Type B pancreatic cell (in vitro differentiated cells): Measurements from ENCODE around the gene CMTR2. TPM values are rescaled to one million over a fixed set of nuclear protein-coding genes. Genes with fewer than 3 reads are reported as not detected.

Experiments used
- DNase-seq: peaks from one replicate; pipeline ENCODE4 v3.0.0; 2021; ENCODE audit warnings: mixed read lengths; ENCODE audit not compliant: unreplicated experiment; ENCODE audit errors: extremely low spot score
- H3K27ac Mint-ChIP-seq: 2 replicates; pipeline ENCODE4 v1.8.0; 2021; ENCODE audit warnings: mild to moderate bottlenecking, mixed read lengths
- H3K27me3 Mint-ChIP-seq: 2 replicates; pipeline ENCODE4 v1.8.0; 2021; ENCODE audit warnings: mixed read lengths
- H3K36me3 Mint-ChIP-seq: 2 replicates; pipeline ENCODE4 v1.8.0; 2021; ENCODE audit warnings: mixed read lengths
- H3K4me1 Mint-ChIP-seq: one replicate; pipeline ENCODE4 v1.8.0; 2021; ENCODE audit warnings: mixed read lengths; ENCODE audit not compliant: unreplicated experiment
- H3K4me3 Mint-ChIP-seq: 2 replicates; pipeline ENCODE4 v1.8.0; 2021; ENCODE audit warnings: mild to moderate bottlenecking, mixed read lengths
- H3K9me3 Mint-ChIP-seq: 2 replicates; pipeline ENCODE4 v1.8.0; 2021; ENCODE audit warnings: mixed read lengths
- CTCF ChIP-seq: fragments of 200-600 bp; sonication (generic); conservative IDR thresholded peaks from 2 replicates; pipeline ENCODE4 v1.5.0; 2021; ENCODE audit warnings: antibody characterized with exemption, mild to moderate bottlenecking
- total RNA-seq: library from RNA; stranded (reverse); gene quantifications from 2 replicates; pipeline ENCODE4 v1.2.1, GENCODE V29; 2021; ENCODE audit warnings: low replicate concordance

Gene CMTR2
- total RNA-seq, 1 donor from 2014 or later = 30.2 TPM

DNA sequence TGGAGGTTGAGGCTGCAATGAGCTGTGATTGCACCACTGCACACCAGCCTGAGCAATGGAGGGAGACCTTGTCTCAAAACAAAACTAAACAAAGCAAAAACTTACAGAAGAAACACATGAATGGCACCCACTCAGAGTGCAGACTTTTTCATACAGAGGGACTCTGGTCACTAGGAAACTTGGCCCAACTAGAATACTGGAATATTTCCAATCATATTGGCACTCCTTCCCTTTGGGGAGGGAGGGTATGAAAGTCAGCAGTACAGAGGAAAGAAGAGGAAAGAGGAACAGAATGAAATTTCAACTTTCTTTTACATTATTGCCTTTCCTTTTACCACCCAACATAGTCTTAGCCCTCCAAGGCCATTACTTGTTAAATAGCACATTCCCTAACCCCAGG is 28.2 kb downstream of the CMTR2 start:
- no peaks in the 10 kb centered on the region for H3K9me3 Mint-ChIP-seq
- peaks cover 2% of the 10 kb centered on the region for H3K4me1 Mint-ChIP-seq
- DNase-seq = no peak
- H3K36me3 Mint-ChIP-seq = no peaks in the 10 kb centered on the region
- no peak for TF ChIP-seq CTCF
- H3K4me3 Mint-ChIP-seq = no peak overlapping the region
- H3K27me3 Mint-ChIP-seq = peaks cover 19% of the 10 kb centered on the region
- no peak overlapping the region for H3K27ac Mint-ChIP-seq

DNA sequence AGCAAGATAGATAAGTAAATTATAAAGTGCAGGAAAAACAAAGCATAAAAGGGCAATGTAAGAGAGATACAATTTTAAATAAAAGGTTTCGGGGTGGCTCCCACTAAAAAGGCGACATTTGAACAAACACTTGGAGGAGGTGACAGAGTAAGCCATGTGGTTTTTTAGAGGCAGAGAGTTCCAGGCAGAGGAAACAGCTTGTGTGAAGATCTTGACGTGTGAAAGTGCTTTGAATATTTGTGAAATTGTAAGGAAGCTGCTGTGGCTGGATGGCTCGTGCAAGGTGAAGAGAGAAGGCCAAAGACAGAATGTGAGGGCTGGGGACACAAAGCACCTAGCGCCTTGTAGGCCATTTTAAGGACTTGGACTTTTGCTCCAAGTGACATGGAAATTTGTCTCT is 30.1 kb downstream of the CMTR2 start:
- Mint-ChIP-seq H3K27me3 (peaks cover 19% of the 10 kb centered on the region), H3K9me3 (no peaks in the 10 kb centered on the region), H3K4me3 (no peak overlapping the region), H3K4me1 (peaks cover 10% of the 10 kb centered on the region), H3K36me3 (no peaks in the 10 kb centered on the region), H3K27ac (no peak overlapping the region)
- TF ChIP-seq CTCF = no peak
- no peak for DNase-seq

- TF ChIP-seq CTCF = no peak
- H3K4me3 Mint-ChIP-seq = no peak overlapping the region
- H3K9me3 Mint-ChIP-seq = no peaks in the 10 kb centered on the region
- no peak overlapping the region for H3K27ac Mint-ChIP-seq
- peaks cover 19% of the 10 kb centered on the region for H3K27me3 Mint-ChIP-seq
- no peak for DNase-seq
- H3K36me3 Mint-ChIP-seq = no peaks in the 10 kb centered on the region
- peaks cover 10% of the 10 kb centered on the region for H3K4me1 Mint-ChIP-seq
Observed at GRCh38 chr16:71258372-71258771, 30.8 kb downstream of the CMTR2 start.

DNA sequence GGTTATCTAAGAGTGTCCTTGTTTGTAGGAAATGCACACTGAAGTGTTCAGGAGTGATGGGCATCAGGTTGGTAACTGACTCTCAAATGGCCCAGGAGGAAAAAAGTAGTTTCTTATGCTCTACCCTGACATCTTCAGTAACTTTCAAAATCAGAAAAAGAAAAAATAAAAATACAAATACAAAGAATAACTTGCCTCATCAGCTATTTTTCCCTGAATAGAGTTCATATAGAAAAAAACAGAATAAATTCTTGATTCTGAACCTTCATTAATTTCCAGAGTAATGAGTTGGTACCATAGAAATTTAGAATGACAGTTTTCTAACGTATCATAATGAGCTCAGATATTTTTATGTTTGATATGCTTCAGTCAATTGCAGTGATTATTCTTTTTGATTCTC is 31.4 kb downstream of the CMTR2 start:
- Mint-ChIP-seq H3K27me3 (peaks cover 19% of the 10 kb centered on the region), H3K4me1 (peaks cover 10% of the 10 kb centered on the region), H3K9me3 (no peaks in the 10 kb centered on the region), H3K4me3 (no peak overlapping the region), H3K27ac (no peak overlapping the region), H3K36me3 (no peaks in the 10 kb centered on the region)
- DNase-seq = no peak
- no peak for TF ChIP-seq CTCF

DNA sequence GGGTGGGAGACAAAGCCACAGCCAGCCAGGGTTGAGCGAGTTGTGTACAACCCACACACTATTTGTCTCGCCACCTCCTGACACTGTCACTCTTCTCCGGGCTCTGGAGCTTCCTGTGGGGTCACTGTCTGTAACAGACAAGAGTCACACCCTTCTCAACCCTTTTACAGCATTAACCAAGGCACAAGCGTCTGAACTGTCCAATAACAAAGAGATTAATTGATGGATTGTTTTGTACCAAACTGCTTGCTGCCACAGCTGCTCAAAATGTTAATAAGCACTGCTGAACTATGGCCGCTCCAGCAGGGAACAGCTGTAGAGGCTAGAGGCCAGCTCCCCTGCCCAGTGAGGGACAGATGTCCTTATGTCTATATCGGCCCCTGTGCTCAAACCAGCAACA is 33.5 kb downstream of the CMTR2 start:
- Mint-ChIP-seq H3K27ac (no peak overlapping the region), H3K36me3 (no peaks in the 10 kb centered on the region), H3K27me3 (peaks cover 19% of the 10 kb centered on the region), H3K4me3 (no peak overlapping the region), H3K9me3 (no peaks in the 10 kb centered on the region), H3K4me1 (peaks cover 10% of the 10 kb centered on the region)
- no peak for TF ChIP-seq CTCF
- DNase-seq = no peak
